ENCODE results near the gene PTPRN2. TPM values are rescaled to one million over a fixed set of nuclear protein-coding genes. Genes with fewer than 3 reads are reported as not detected.
A peak's percentile ranks its signal among the peaks of the same experiment; 100 is the strongest.

PTPRN2 gene
- total and polyA plus RNA-seq, 2 of the 8 experiments (the other 6 are each of a cell fraction or from before 2014, with no cell fraction given) = 2.6 to 4.5 TPM

GRCh38 chr7:157738066-157738460 lies 849.6 kb downstream of the PTPRN2 start:
- H2BK5ac ChIP-seq (ENCODE audit: low read depth, low read length) = no peak overlapping the region
- H4K91ac ChIP-seq (replicated peaks; ENCODE audit: insufficient read length, low read length) = no peak overlapping the region
- H3K4me1 ChIP-seq (replicated peaks in 1 of 4; ENCODE audit: control insufficient read depth in 3 of 4, insufficient read depth in 4 of 4, low read length in 3 of 4) = peaks cover 0 to 9% (median 5%) of the 10 kb centered on the region in 4 experiments; a peak in 4 of 7 replicates
- POLR2A ChIA-PET (ENCODE audit: partially characterized antibody) = no interaction called here
- H2AK5ac ChIP-seq (ENCODE audit: low read depth, low read length) = no peak overlapping the region
- H3K79me1 ChIP-seq (ENCODE audit: low read depth, low read length) = no peaks in the 10 kb centered on the region
- peak; percentile 9 to 58 for DNase-seq (ENCODE audit: low read depth in 1 of 2, low spot score in 2 of 2)
- H3K4me2 ChIP-seq (ENCODE audit: insufficient read depth in 1 of 2, low read depth in 2 of 2, low read length in 2 of 2) = no peak overlapping the region
- H4K20me1 ChIP-seq (replicated peaks in 1 of 2; ENCODE audit: control insufficient read depth in 1 of 2, insufficient read depth in 2 of 2, low read length in 2 of 2) = no peaks in the 10 kb centered on the region
- no peak overlapping the region for H3K27ac ChIP-seq (ENCODE audit: low read depth, low read length)
- H2BK12ac ChIP-seq (ENCODE audit: low read depth, low read length) = 0 out of 2 replicates have a peak overlapping the region, but pooled peaks have one; percentile 0
- no peak overlapping the region for H4K5ac ChIP-seq (ENCODE audit: insufficient read length, low read depth, low read length)
- no peak overlapping the region for H3K4ac ChIP-seq (replicated peaks; ENCODE audit: insufficient read length, low read depth, low read length)
- no peak overlapping the region for H3K9ac ChIP-seq (replicated peaks in 1 of 4; ENCODE audit: extremely low read depth in 1 of 4, low read depth in 3 of 4, low read length in 3 of 4)
- no peak overlapping the region for H3K14ac ChIP-seq (ENCODE audit: insufficient read length)
- no peaks in the 10 kb centered on the region for H3K36me3 ChIP-seq (ENCODE audit: control insufficient read depth in 2 of 4, insufficient read depth in 4 of 4, low read length in 3 of 4)
- H3K27me3 ChIP-seq (replicated peaks in 1 of 4; ENCODE audit: control insufficient read depth in 3 of 4, extremely low read depth in 1 of 4, insufficient read depth in 3 of 4, low read length in 3 of 4) = no peaks in the 10 kb centered on the region; a peak in 3 of 7 replicates
- H3K23ac ChIP-seq (ENCODE audit: insufficient read length) = no peak overlapping the region
- H3K56ac ChIP-seq (replicated peaks; ENCODE audit: insufficient read length, low read depth, low read length) = no peak overlapping the region
- peak; percentile 24 for FAIRE-seq
- H2BK120ac ChIP-seq (replicated peaks; ENCODE audit: low read depth, low read length) = no peak overlapping the region
- H3K9me3 ChIP-seq (ENCODE audit: insufficient read depth in 2 of 2, low read depth in 1 of 2, low read length in 1 of 2) = no peaks in the 10 kb centered on the region
- H3K18ac ChIP-seq (ENCODE audit: extremely low read depth, low read length) = no peak overlapping the region
- WGBS, 2 experiments (ENCODE audit: extremely low coverage in 1 of 2, insufficient coverage in 1 of 2, insufficient read length in 1 of 2, insufficient replicate concordance in 2 of 2, low coverage in 1 of 2, low lambda C conversion rate in 2 of 2, missing lambda C conversion rate in 1 of 2) = 47% methylated on average over 11 of the region's 11 CpGs; no CpG with 5 or more reads in 1 of the 2 experiments
- H2BK20ac ChIP-seq (ENCODE audit: low read length) = no peak overlapping the region
- H2BK15ac ChIP-seq (ENCODE audit: low read length) = no peak overlapping the region
- H4K8ac ChIP-seq (ENCODE audit: extremely low read depth, insufficient read depth, low read length) = no peak overlapping the region
- CTCF ChIA-PET (ENCODE audit: partially characterized antibody) = interaction anchor here (1.1 to 1.6 kb wide), 2 partner anchors 9 to 75 kb away, joined by 3 to 8 read pairs; no protein-coding TSS in a partner anchor
- H2AFZ ChIP-seq (ENCODE audit: low read length) = no peak overlapping the region
- no peak overlapping the region for H3K4me3 ChIP-seq (ENCODE audit: extremely low read depth in 1 of 4, insufficient read depth in 2 of 4, low read depth in 3 of 4, low read length in 4 of 4)
- H3K79me2 ChIP-seq (ENCODE audit: control insufficient read depth in 1 of 2, insufficient read depth in 2 of 2, low read length in 2 of 2) = no peaks in the 10 kb centered on the region
- no peaks in the 10 kb centered on the region for H3K23me2 ChIP-seq (ENCODE audit: low read depth, low read length)
- TF ChIP-seq CHD1 (IDR thresholded peaks at IDR 0.05; ENCODE audit: low read depth, low read length) (no peak), SP1 (IDR thresholded peaks at IDR 0.05; ENCODE audit: low read depth, low read length) (0 out of 2 replicates have a peak, but pooled peaks have one; percentile 6), ATF3 (IDR thresholded peaks at IDR 0.05; ENCODE audit: insufficient read depth, low read depth, low read length) (peak; percentile 66), KDM4A (IDR thresholded peaks at IDR 0.05; ENCODE audit: low read depth, low read length, severe bottlenecking) (no peak), SAP30 (IDR thresholded peaks at IDR 0.05; ENCODE audit: insufficient read depth, insufficient replicate concordance, low read length) (no peak), RNF2 (IDR thresholded peaks at IDR 0.05; ENCODE audit: borderline replicate concordance, low read depth, low read length, missing control alignments, poor library complexity, severe bottlenecking) (no peak), JUN (IDR thresholded peaks at IDR 0.05; ENCODE audit: low read depth, low read length) (no peak), TBP (IDR thresholded peaks at IDR 0.05; ENCODE audit: low read depth, low read length) (no peak), RFX5 (IDR thresholded peaks at IDR 0.05; ENCODE audit: borderline replicate concordance, low read depth, low read length) (no peak), KDM1A (IDR thresholded peaks at IDR 0.05; ENCODE audit: borderline replicate concordance, low read length) (no peak)
- TF ChIP-seq, protein P1, sequence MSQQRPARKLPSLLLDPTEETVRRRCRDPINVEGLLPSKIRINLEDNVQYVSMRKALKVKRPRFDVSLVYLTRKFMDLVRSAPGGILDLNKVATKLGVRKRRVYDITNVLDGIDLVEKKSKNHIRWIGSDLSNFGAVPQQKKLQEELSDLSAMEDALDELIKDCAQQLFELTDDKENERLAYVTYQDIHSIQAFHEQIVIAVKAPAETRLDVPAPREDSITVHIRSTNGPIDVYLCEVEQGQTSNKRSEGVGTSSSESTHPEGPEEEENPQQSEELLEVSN (IDR thresholded peaks at IDR 0.05) = 0 out of 2 replicates have a peak, but pooled peaks have one; percentile 10

All from H1 (cell line).